RCC 7860 (cell line): ENCODE results near the gene LRRC26.
"Not testable (repeated sequence)": the region's sequence is repeated elsewhere in the genome, so short reads cannot be mapped to it uniquely, and the experiment has no call there.

Source experiments
- DNase-seq: peaks from one replicate; pipeline ENCODE4 v3.0.0-alpha.2; 2015; ENCODE audit warnings: low spot score
- FAIRE-seq: peaks from 2 replicates; lab custom pipeline; 2012; peaks lifted over from hg19 to GRCh38; lab: Jason Lieb, UNC

LRRC26 gene

GRCh38 chr9:137139468-137140150, 30.2 kb downstream of the LRRC26 start:
- FAIRE-seq (no peak), DNase-seq (no peak)

GRCh38 chr9:137138722-137139467, 31.0 kb downstream of the LRRC26 start, which contains the start of gene GRIN1:
Gene GRIN1 (plus strand): TSS chr9:137139154. CDS start chr9:137139487, 333 bp downstream.
- DNase-seq: no peak

GRCh38 chr9:137138058-137138721, 31.7 kb downstream of the LRRC26 start:
- FAIRE-seq (no peak), DNase-seq (peak; percentile 14)

More at GRCh38 chr9:137138722-137139467, 31.0 kb downstream of the LRRC26 start, which contains the start of gene GRIN1:
- no peak for FAIRE-seq

DNA sequence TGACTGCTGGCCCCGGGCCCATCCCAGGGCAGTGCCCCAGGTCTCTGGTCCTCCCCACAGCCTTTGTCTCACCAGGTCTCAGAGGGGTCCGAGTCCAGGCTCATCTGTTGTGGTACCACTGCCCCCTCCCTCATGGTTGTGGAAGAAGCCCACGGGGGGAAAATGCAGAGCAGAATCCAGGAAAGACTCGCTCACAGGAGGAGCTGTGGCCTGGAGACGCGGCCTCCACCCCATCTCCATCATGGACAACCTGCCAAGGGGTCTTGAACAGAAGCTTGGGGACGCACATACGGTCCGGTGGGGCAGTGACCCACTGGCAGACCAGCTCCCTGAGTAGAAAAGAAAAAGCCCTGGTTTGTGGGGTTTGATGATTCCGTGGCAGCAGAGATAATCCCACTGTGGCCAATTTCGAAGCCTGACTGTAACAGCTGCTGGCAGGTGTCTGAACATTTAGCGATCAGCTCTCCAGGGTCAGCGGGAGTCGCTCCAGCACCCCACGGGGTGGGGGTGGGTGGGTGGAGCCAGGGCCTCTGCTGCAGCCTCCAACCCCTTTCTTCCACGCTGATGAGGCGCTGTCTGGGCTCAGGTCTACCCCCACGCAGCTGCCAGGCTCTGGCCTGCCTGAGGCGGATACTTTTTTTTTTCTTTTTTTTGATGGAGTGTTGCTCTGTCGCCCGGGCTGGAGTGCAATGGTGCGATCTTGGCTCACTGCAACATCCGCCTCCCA, 32.8 kb downstream of the LRRC26 start:
- DNase-seq: no peak
- FAIRE-seq: no peak

DNA sequence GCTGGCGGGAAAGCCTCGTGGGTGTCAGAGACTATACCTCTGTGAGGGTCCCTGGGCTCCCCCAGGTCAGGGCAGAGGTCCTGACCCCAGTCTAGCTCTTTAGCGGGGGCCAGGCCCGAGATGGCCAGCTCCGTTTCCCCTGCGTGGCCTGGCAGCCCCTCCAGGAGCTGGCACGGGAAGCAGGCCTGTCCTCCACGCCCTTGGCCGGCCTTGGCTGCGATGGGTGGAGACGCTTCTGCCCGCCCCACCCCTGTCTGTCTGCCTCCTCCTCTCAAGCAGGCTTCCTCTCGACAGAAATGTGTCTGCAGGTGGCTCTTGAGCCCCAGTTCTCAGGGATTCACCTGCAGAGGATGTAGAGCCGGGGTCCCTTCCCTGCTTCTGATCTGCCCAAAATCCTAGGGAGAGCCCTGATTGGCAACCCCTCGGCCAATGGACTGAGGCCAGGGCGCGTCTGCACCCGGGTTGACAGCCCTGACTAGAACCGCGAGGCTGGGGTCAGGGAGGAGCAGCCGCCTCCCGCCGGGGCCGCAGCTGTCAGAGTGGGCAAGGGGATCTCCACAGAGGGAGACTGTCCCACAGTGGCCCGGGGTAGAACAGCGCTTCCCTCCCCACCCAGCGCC, 33.5 kb downstream of the LRRC26 start:
- DNase-seq (no peak), FAIRE-seq (no peak)

GRCh38 chr9:137135154-137135553, 34.7 kb downstream of the LRRC26 start:
- FAIRE-seq, DNase-seq: not testable (repeated sequence)

- DNase-seq (peak; percentile 34), FAIRE-seq (no peak)
Measured at GRCh38 chr9:137134191-137134590, 35.7 kb downstream of the LRRC26 start.

DNA sequence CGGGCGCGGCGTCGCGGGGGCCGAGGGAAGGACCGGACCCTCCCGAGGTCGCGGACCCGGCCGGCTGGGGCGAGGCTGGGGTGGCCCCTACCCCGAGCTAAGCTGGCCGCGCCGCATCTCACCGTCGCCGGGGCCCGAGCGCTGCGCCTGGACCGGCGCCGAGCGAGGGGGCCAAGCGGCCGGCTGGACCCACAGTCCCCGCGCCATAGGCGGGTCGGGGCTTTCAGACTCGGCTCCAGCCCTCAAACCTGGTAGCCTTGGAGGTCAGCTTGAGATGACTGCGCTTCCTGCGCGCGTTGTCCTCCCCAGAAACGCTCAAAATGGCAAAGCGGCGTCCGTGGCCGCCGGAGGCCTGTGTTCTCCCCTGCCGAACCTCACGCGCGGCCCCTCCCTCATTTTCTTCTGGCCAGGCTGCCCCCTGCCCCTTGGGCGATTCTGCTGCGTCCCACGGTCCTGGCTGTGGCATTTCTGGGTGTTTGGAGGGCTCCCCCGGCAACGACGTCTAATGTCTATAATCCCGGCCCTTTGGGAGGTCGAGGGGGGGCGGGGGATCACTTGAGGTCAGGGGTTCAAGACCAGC, 39.6 kb downstream of the LRRC26 start:
- DNase-seq (no peak), FAIRE-seq (no peak)

- DNase-seq (peak; percentile 87), FAIRE-seq (no peak)
Measured at GRCh38 chr9:137129456-137130175, 40.2 kb downstream of the LRRC26 start.

- FAIRE-seq: no peak
Measured at GRCh38 chr9:137128862-137129455, 40.9 kb downstream of the LRRC26 start.

DNA sequence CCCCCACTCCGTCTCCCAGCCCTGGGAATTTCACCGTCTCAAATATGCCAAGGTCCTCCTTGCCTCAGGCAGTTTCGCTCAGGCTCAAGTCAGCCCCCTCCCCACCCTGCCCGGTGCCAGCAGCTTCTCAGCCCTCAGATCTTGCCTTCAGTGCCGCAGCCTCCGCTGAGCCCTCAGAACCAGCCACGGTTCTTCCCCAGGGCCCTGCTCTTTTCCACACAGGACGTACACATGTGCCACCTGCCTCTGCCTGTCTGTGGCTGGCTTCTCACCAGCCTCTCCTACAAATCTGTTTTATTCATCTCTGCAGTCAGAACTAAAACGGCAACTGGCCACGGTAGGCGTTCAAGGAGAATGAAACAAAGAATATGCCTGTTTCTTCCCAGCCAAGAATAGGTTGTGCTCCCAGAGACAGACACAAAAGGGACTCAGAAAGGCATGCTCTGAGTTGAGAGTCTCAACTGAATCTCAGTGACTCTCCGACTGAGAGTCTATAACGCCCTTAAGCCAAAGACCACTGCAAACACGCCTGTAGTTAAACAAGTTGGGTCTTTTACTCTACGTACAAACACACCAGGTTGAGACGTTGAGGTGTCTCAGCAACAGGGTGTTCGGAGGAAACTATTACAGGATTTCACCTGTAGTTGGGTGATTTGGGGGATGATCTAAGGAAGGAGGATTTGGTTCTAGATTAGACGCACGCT, 41.5 kb downstream of the LRRC26 start:
- FAIRE-seq (no peak), DNase-seq (no peak)

More at GRCh38 chr9:137128862-137129455, 40.9 kb downstream of the LRRC26 start:
- peak; percentile 37 for DNase-seq

- FAIRE-seq (no peak), DNase-seq (no peak)
Measured at GRCh38 chr9:137127301-137128157, 42.3 kb downstream of the LRRC26 start.

DNA sequence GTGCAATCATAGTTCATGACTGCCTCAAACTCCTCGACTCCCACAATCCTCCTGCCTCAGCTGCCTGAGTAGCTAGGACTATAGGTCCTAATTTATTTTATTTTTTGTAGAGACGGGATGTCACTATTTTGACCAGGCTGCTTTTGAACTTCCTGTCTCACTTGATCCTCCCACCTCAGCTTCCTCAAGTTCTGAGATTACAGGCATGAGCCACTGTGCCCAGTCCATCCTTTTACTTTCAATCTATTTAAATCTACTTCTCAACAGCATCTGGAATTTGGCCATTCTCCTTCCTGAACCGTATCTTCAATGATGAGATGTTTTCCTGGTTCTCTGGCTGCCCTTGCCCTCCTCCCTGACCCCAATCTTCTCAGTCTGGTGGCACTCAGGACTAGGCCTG, 43.1 kb downstream of the LRRC26 start:
- FAIRE-seq: no peak

DNA sequence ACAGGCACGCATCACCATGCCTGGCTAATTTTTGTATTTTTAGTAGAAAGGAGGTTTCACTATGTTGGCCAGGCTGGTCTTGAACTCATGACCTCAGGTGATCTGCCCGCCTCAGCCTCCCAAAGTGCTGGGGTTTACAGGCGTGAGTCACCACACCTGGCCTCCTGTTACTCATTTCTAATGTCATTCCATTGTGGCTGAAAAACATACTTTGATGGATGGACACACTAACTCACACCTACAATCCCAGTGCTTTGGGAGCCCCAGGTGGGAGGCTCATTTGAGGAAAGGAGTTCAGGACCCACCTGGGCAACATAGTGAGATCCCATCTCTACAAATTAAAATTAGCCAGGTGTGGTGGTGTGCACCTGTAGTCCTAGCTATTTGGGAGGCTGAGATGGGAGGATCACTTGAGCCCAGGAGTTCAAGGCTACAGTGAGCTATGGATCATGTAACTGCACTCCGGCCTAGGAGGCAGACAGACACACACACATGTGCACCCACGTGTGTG, 45.8 kb downstream of the LRRC26 start:
- peak; percentile 20 for DNase-seq
- FAIRE-seq: not testable (repeated sequence)

More for the DNA sequence above, 43.1 kb downstream of the LRRC26 start:
- DNase-seq: no peak

- DNase-seq (no peak), FAIRE-seq (no peak)
Measured at GRCh38 chr9:137123468-137123837, 46.4 kb downstream of the LRRC26 start.

GRCh38 chr9:137122796-137123467, 46.9 kb downstream of the LRRC26 start:
- not testable (repeated sequence) for DNase-seq, FAIRE-seq
